ENCODE data around the gene KLRG1.

KLRG1 gene

DNA sequence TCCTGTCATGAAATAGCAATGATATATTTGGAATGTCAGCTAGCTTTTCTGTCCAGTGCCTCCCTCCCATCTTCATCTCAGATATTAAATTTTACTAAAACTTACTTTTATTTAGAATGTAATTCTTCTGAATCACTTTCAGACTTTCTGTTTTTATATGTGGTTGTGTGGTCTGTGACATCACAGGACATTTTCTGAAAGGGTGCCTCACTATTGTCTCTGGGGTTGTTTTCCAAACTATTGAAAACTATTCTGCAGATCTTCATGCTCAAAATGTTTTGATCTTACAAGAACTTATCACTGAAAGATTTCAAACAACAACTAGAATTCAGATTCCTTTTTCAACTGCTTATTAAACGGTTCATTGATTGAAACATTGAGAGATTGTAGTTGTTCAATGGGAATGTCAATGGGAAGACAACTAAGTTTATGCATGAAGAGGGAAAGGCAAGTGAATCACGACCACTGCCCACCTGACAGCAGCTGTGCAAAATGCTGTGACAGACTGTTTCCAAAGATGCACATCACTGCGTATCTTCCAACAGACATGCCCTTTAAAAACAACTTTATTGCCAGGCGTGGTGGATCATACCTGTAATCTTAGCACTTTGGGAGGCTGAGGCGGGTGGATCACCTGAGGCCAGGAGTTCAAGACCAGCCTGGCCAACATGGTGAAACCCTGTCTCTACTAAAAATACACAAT lies 51.3 kb downstream of the KLRG1 start:
- Histone ChIP-seq H3K4me3 (ENCODE audit: low read depth, low read length) (no peak overlapping the region), H3K4me1 (no peaks in the 10 kb centered on the region), H3K36me3 (no peaks in the 10 kb centered on the region), H3K9me3 (no peaks in the 10 kb centered on the region), H3K27me3 (no peaks in the 10 kb centered on the region)
- TF ChIP-seq, protein P1, sequence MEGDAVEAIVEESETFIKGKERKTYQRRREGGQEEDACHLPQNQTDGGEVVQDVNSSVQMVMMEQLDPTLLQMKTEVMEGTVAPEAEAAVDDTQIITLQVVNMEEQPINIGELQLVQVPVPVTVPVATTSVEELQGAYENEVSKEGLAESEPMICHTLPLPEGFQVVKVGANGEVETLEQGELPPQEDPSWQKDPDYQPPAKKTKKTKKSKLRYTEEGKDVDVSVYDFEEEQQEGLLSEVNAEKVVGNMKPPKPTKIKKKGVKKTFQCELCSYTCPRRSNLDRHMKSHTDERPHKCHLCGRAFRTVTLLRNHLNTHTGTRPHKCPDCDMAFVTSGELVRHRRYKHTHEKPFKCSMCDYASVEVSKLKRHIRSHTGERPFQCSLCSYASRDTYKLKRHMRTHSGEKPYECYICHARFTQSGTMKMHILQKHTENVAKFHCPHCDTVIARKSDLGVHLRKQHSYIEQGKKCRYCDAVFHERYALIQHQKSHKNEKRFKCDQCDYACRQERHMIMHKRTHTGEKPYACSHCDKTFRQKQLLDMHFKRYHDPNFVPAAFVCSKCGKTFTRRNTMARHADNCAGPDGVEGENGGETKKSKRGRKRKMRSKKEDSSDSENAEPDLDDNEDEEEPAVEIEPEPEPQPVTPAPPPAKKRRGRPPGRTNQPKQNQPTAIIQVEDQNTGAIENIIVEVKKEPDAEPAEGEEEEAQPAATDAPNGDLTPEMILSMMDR (IDR thresholded peaks at IDR 0.05; ENCODE audit: low read depth, low read length), result no peak
- no peak for DNase-seq

DNA sequence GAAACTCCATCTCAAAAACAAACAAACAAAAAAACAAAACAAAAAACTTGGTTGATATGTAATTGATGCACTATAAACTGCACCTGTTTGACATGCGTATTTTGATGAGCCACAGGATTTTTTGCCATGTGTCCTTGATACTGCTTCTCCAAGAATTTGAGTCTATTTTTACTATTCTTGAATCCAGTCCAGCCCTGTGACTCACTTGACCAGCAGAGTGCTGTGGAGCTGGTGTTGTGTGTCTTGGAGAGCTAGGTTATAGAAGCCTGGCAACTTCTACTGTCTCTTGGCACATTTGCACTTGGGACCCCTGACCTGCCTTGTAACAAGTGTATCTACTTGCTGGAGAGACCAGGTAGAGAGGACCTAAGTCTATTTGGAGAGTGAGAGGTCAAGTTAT lies 52.0 kb downstream of the KLRG1 start:
- Histone ChIP-seq H3K9me3 (no peaks in the 10 kb centered on the region), H3K4me3 (ENCODE audit: low read depth, low read length) (no peak overlapping the region), H3K4me1 (no peaks in the 10 kb centered on the region), H3K36me3 (no peaks in the 10 kb centered on the region), H3K27me3 (no peaks in the 10 kb centered on the region)
- no peak for DNase-seq
- TF ChIP-seq, protein P1 (IDR thresholded peaks at IDR 0.05; ENCODE audit: low read depth, low read length), result no peak

DNA sequence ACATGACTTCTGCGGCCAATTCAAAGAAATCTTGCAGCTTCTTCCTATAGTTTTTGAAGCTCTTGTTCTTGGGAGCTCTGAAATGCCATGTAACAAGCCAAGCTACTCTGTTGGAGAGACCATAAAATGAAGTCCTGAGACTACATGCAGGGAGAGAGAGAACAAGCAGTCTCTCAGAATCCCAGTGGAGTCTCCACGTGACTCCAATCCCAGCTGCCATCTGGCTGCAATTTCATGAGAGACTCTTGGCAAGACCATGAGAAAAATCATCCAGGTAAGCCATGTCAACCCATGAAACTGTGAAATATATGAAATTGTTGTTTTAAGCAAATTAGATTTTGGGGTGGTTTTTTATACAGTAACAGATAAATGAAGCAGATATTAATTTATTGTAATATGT lies 54.4 kb downstream of the KLRG1 start:
- Histone ChIP-seq H3K9me3 (no peaks in the 10 kb centered on the region), H3K27me3 (no peaks in the 10 kb centered on the region; the same call in 1 of the 2 replicates), H3K4me3 (ENCODE audit: low read depth, low read length) (no peak overlapping the region), H3K36me3 (no peaks in the 10 kb centered on the region), H3K4me1 (no peaks in the 10 kb centered on the region)
- TF ChIP-seq, protein P1 (IDR thresholded peaks at IDR 0.05; ENCODE audit: low read depth, low read length), result no peak
- no peak for DNase-seq

DNA sequence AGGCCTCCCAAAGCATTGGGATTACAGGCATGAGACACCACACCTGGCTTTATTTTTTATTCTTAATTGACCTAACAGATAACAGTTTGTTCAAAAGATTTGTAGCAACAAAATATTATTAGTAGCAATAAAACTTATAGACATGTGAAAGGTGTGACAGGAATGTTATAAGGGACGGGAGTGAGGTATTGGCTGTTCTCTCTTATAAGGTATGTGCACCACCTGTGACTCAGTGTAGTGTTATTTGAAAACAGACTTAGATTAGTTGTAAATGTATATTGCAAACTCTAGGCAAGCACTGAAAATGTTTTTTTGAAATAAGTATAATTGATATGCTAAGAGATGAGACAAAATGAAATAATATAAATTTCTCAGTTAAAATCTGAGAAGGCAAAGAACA lies 57.8 kb downstream of the KLRG1 start:
- TF ChIP-seq, protein P1 (IDR thresholded peaks at IDR 0.05; ENCODE audit: low read depth, low read length), result no peak
- Histone ChIP-seq H3K36me3 (no peaks in the 10 kb centered on the region), H3K4me1 (no peaks in the 10 kb centered on the region), H3K4me3 (ENCODE audit: low read depth, low read length) (no peak overlapping the region), H3K9me3 (no peaks in the 10 kb centered on the region), H3K27me3 (peaks cover 5% of the 10 kb centered on the region; the same call in 1 of the 2 replicates)
- no peak for DNase-seq

GRCh38 chr12:9048930-9049329 lies 59.6 kb downstream of the KLRG1 start:
- no peak overlapping the region for H3K4me3 ChIP-seq (ENCODE audit: low read depth, low read length)
- DNase-seq, result no peak

More at GRCh38 chr12:9048930-9049329, 59.6 kb downstream of the KLRG1 start:
- H3K27me3 ChIP-seq, result peaks cover 16% of the 10 kb centered on the region
- H3K4me1 ChIP-seq, result no peaks in the 10 kb centered on the region
- TF ChIP-seq, protein P1 (IDR thresholded peaks at IDR 0.05; ENCODE audit: low read depth, low read length), result no peak
- no peaks in the 10 kb centered on the region for H3K9me3 ChIP-seq
- H3K36me3 ChIP-seq, result no peaks in the 10 kb centered on the region
